C4-2B (cell line): ENCODE data around the gene ZNF620.

Experiments
- H3K27ac ChIP-seq: fragments of 450-650 bp; 2 replicates; pipeline ENCODE4 v1.5.1; 2017
- ZFX ChIP-seq: fragments of 450-650 bp; IDR thresholded peaks from 2 replicates; pipeline ENCODE4 v1.6.1; 2017
- TF ChIP-seq, protein P1 (sequence below): fragments of 450-650 bp; conservative IDR thresholded peaks from 2 replicates; pipeline ENCODE4 v1.5.1; 2017; ENCODE audit warnings: mild to moderate bottlenecking

Gene ZNF620

DNA sequence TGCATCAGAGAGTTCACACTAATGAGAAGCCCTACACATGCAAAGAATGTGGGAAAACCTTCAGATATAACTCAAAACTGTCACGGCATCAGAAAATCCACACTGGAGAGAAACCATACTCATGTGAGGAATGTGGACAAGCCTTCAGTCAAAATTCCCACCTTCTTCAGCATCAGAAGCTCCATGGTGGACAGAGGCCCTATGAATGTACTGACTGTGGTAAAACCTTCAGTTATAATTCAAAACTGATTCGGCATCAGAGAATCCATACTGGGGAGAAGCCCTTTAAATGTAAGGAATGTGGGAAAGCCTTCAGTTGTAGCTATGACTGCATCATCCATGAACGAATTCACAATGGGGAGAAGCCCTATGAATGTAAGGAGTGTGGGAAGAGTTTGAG is 18.7 kb upstream of the ZNF620 start:
- no peak overlapping the region for H3K27ac ChIP-seq
- TF ChIP-seq, protein P1, sequence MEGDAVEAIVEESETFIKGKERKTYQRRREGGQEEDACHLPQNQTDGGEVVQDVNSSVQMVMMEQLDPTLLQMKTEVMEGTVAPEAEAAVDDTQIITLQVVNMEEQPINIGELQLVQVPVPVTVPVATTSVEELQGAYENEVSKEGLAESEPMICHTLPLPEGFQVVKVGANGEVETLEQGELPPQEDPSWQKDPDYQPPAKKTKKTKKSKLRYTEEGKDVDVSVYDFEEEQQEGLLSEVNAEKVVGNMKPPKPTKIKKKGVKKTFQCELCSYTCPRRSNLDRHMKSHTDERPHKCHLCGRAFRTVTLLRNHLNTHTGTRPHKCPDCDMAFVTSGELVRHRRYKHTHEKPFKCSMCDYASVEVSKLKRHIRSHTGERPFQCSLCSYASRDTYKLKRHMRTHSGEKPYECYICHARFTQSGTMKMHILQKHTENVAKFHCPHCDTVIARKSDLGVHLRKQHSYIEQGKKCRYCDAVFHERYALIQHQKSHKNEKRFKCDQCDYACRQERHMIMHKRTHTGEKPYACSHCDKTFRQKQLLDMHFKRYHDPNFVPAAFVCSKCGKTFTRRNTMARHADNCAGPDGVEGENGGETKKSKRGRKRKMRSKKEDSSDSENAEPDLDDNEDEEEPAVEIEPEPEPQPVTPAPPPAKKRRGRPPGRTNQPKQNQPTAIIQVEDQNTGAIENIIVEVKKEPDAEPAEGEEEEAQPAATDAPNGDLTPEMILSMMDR = no peak
- TF ChIP-seq ZFX = no peak

DNA sequence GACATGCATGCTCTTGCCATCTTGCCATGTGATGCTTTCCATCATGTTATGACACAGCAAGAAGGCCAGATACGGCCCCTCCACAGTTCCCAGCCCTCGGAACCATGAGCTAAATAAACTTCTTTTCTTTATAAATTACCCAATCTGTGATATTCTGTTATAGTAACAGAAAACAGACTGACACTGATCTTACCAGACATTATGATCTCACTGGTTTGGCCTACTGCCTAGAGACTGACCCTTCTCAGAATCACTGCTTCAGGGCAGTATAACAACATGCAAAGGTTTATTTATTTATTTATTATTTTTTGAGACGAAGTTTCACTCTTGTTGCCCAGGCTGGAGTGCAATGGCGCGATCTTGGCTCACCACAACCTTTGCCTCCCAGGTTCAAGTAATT is 14.9 kb upstream of the ZNF620 start:
- no peak overlapping the region for H3K27ac ChIP-seq
- no peak for TF ChIP-seq ZFX
- TF ChIP-seq, protein P1 = no peak

DNA sequence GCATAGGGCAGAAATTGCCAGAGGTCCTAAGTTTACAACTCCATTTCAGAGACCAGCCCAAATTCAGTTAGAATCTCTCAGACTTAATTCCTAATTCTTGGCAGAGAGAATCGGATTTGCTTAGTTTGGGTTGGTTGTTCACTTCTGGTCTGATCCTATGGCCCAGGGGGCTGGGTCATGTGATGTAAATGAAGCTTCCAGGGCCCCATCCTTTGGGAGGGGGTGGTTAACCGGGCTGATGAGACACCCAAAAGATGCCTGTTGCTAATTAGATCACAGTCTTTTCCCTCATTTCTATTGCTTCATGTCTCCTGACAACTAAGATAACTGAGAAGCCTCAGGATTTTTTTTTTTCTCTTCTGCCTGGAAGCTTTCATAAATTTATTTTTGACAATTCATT is 11.1 kb upstream of the ZNF620 start:
- TF ChIP-seq, protein P1 = no peak
- TF ChIP-seq ZFX = no peak
- no peak overlapping the region for H3K27ac ChIP-seq

DNA sequence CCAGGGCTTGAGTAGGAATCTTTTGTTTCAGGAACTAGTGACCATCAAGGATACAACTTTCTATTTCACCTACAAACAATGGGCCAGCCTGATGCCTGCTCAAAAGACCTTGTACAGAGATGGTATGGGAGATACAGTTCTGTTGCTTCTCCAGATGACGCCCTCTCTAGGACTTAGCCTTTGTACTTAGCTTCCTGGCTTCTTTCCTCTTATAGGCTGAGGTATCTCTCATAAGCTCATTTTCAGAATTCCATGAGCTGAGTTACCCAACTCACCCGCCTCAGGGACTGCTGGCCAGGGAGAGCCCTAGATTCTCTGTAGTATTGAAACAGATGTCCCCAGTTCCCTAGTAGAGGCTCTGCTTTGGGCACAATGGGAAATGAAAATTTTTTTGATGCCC is 8.6 kb upstream of the ZNF620 start:
- H3K27ac ChIP-seq = no peak overlapping the region
- TF ChIP-seq ZFX = no peak
- TF ChIP-seq, protein P1 = no peak

DNA sequence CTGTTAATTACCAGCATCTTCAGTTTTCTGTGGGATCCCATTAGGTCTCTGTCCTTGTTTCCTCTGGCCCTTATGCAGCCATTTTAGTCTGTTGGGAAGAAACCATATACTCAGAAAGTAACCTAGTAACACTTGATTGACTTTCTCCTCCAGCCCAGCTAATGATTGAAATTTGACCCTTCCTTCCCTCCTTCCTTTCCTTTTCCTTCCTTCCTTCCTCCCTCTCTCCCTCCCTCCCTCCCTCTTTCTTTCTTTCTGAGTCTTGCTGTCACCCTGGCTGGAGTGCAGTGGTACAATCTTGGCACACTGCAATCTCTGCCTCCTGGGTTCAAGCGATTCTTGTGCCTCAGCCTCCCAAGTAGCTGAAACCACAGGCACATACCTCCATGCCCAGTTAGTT is 5.9 kb upstream of the ZNF620 start:
- H3K27ac ChIP-seq = no peak overlapping the region
- TF ChIP-seq ZFX = no peak
- TF ChIP-seq, protein P1 = no peak

DNA sequence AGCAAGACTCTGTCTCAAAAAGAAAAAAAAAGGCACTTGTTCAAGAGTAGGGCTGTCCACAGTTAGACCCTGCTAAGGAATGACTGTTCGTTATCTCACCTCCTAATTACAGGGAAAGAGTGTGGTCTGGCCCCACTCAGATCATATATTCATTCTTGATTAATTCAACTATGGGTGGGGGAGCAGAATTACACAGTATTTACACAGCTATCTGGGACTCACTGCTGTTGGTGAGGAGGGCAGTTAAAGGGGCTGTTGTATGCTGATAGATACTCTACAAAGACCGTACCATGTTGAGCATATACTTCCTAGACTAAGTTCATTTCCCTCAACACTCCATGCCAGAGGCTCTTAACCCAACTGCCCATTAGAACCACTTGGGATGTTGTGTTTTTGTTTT is 3.8 kb upstream of the ZNF620 start:
- TF ChIP-seq, protein P1 = no peak
- TF ChIP-seq ZFX = no peak

DNA sequence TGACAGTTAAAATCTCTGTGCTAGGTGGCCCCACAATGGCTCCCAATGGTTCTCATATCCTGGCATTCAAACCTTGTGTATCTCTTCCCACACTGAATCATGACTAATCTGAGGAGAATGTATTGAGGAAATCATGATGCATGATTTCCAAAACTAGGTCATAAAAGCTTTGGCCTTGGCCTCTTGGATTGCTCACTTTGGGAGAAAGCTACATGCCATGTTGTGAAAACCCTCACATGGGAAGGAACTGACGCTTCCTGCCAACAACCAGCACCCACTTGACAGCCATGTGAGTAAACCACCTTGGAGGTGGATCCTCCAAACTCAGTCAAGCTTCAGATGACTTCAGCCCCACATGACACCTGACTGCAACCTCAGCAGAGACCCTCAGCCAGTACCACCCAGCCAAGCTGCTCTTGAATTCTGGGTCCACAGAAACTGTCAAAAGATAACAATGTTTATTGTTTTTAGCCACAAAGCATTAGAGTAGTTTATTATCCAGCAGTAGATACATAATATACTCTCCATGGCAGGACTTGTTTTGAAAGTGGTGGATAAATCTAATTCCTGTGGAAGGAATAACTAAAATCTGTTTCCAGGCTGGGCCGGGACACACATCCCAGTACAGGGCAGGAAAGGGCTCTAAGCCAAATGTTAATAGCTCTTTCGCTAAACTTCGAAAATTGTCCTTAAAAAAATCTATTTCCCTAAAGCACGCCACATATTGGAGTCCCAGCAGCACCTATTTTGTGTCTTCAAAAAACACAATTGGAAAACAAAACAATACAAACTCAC is 1.0 kb upstream of the ZNF620 start:
- H3K27ac ChIP-seq = peak overlapping the region; percentile 62; the same call in 1 of the 2 replicates
- TF ChIP-seq, protein P1 = no peak
- no peak for TF ChIP-seq ZFX

More for the DNA sequence above, 3.8 kb upstream of the ZNF620 start:
- H3K27ac ChIP-seq = no peak overlapping the region
